Ovary (tissue), 3 donors: ENCODE results near the gene CCDC71L.

Experiments
- POLR2A ChIP-seq: fragments of 450-650 bp; IDR thresholded peaks from one replicate; pipeline ENCODE4 v1.6.1; 2017; ENCODE audit warnings: antibody characterized with exemption, mild to moderate bottlenecking, moderate library complexity
- TF ChIP-seq, protein P1 (sequence below), 3 donors: fragments of 450-650 bp in 2 of 3; fragments of 200-600 bp in 1 of 3; IDR thresholded peaks; one replicate each; pipeline versions ENCODE4 v1.5.1 to v1.8.0; 2016 to 2022; ENCODE audit warnings: antibody characterized with exemption in 3 of 3, mild to moderate bottlenecking in 1 of 3
- donor health status: DM: no; HTN: no; CAD: no.

DNA sequence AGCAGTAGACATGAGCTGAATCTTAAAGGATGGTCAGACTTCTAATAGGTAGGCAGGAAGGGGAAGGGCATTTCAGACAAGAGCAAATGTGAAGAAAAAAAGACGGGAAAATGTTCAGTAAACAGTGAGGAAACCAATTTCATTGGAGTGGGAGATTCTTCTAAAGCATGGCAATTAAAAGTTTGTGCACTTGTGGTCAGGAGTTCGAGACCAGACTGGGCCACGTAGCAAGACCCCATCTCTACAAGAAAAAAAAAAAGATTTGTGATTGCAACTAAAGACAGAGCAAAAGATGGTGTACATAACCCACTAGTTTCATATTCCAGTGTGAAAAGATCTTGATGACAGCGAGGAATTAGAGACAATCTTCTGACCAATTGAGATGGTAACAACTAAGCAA lies 41.7 kb downstream of the CCDC71L start:
- TF ChIP-seq, protein P1, sequence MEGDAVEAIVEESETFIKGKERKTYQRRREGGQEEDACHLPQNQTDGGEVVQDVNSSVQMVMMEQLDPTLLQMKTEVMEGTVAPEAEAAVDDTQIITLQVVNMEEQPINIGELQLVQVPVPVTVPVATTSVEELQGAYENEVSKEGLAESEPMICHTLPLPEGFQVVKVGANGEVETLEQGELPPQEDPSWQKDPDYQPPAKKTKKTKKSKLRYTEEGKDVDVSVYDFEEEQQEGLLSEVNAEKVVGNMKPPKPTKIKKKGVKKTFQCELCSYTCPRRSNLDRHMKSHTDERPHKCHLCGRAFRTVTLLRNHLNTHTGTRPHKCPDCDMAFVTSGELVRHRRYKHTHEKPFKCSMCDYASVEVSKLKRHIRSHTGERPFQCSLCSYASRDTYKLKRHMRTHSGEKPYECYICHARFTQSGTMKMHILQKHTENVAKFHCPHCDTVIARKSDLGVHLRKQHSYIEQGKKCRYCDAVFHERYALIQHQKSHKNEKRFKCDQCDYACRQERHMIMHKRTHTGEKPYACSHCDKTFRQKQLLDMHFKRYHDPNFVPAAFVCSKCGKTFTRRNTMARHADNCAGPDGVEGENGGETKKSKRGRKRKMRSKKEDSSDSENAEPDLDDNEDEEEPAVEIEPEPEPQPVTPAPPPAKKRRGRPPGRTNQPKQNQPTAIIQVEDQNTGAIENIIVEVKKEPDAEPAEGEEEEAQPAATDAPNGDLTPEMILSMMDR (IDR thresholded peaks at IDR 0.05) = no peak
- no peak for TF ChIP-seq POLR2A
